ENCODE results near the gene STN1. TPM values are rescaled to one million over a fixed set of nuclear protein-coding genes. Genes with fewer than 3 reads are reported as not detected.

STN1 gene
- total RNA-seq (2022) (15.9 and 16.1 TPM in 2 replicates), Bru-seq, nascent RNA (percentile 64 among the genes with signal in this experiment), BruChase-seq, experiment 1, labeled RNA remaining after a 2-hour chase (percentile 54 among the genes with signal in this experiment), BruChase-seq, experiment 2, labeled RNA remaining after a 6-hour chase (percentile 56 among the genes with signal in this experiment)
- long read RNA-seq, transcript STN1-201 (10 exons, 1,417 nt): major isoform, 16 of 27 reads
- long read RNA-seq, partial matches to known transcripts: 1 of 27 reads
- long read RNA-seq, other reads (novel, unspliced or antisense): 8 of 27 reads

GRCh38 chr10:103918053-103918846 lies at the start of gene STN1:
Gene STN1, minus strand, starts transcription at chr10:103918184. Its CDS starts 590 bp downstream, at chr10:103917594.
- Histone ChIP-seq H3K4me1 (peaks cover 21% of the 10 kb centered on the region), H3K9me3 (peaks cover 11% of the 10 kb centered on the region), H3K36me3 (ENCODE audit: control insufficient read depth, insufficient read depth, low read length) (peaks cover 3% of the 10 kb centered on the region), H3K27me3 (replicated peaks; ENCODE audit: control insufficient read depth, insufficient read depth, low read length) (no peaks in the 10 kb centered on the region), H3K4me3 (ENCODE audit: low read depth, low read length) (peak within 1 kb of the TSS; percentile 64)
- BruUV-seq (replicated peaks): no TSS peak
- DNase-seq: peak; percentile 98
- peaks cover 20% of the 10 kb centered on the region for H3K36me3 Mint-ChIP-seq (ENCODE audit: insufficient read depth, unreplicated experiment)
- H3K4me1 Mint-ChIP-seq (ENCODE audit: low read depth, unreplicated experiment): no peaks in the 10 kb centered on the region
- intact Hi-C loops (cut with micrococcal nuclease; ENCODE audit: unreplicated experiment): loop anchor here (1.0 to 2.0 kb wide), 3 partner anchors 8 to 49 kb away; partner anchors contain the start of gene SLK
- peak within 1 kb of the TSS; percentile 95 for H3K4me3 Mint-ChIP-seq (ENCODE audit: unreplicated experiment)
- no peaks in the 10 kb centered on the region for H3K9me3 Mint-ChIP-seq (ENCODE audit: unreplicated experiment)
- H3K27me3 Mint-ChIP-seq (ENCODE audit: insufficient read depth, unreplicated experiment): no peaks in the 10 kb centered on the region
- TF ChIP-seq CTCF (IDR thresholded peaks at IDR 0.05; ENCODE audit: insufficient read depth in 1 of 2, low read depth in 1 of 2, low read length in 1 of 2, severe bottlenecking in 1 of 2, unreplicated experiment in 1 of 2): peak in 1 of 2 experiments; percentile 44
- ChIA-PET CTCF (interaction anchor here (0.7 kb wide), 1 partner anchor 44 kb away, joined by 4 read pairs; no protein-coding TSS in a partner anchor), POLR2A (interaction anchor here (0.6 to 1.0 kb wide), 4 partner anchors 8 to 47 kb away, joined by 3 to 4 read pairs (median 4); no protein-coding TSS in a partner anchor)
- H3K27ac Mint-ChIP-seq (ENCODE audit: unreplicated experiment): peak within 1 kb of the TSS; percentile 94

GRCh38 chr10:103967448-103968071 lies 49.6 kb upstream of the STN1 start:
- H3K4me1 ChIP-seq: peaks cover 8% of the 10 kb centered on the region
- ChIA-PET POLR2A (interaction anchor here (0.6 kb wide), 1 partner anchor 302 kb away, joined by 3 read pairs; the partner anchor contains the start of gene GSTO2), CTCF (interaction anchor here (1.0 to 1.2 kb wide), 3 partner anchors 15 to 79 kb away, joined by 3 to 4 read pairs (median 3); no protein-coding TSS in a partner anchor)
- H3K4me3 Mint-ChIP-seq (ENCODE audit: unreplicated experiment): peak overlapping the region; percentile 86
- no peaks in the 10 kb centered on the region; the same call in 1 of the 2 replicates for H3K36me3 ChIP-seq (ENCODE audit: control insufficient read depth, insufficient read depth, low read length)
- intact Hi-C loops (cut with micrococcal nuclease; ENCODE audit: unreplicated experiment): loop anchor here (1.0 to 2.0 kb wide), 4 partner anchors 39 to 154 kb away; partner anchors contain the start of gene STN1
- no peaks in the 10 kb centered on the region for H3K36me3 Mint-ChIP-seq (ENCODE audit: insufficient read depth, unreplicated experiment)
- no peaks in the 10 kb centered on the region for H3K27me3 Mint-ChIP-seq (ENCODE audit: insufficient read depth, unreplicated experiment)
- no TSS peak for BruUV-seq (replicated peaks)
- DNase-seq: peak in 1 of 2 experiments; percentile 17
- TF ChIP-seq CTCF (IDR thresholded peaks at IDR 0.05; ENCODE audit: insufficient read depth in 1 of 2, low read depth in 1 of 2, low read length in 1 of 2, severe bottlenecking in 1 of 2, unreplicated experiment in 1 of 2): no peak
- no peaks in the 10 kb centered on the region for H3K9me3 Mint-ChIP-seq (ENCODE audit: unreplicated experiment)
- H3K9me3 ChIP-seq: no peaks in the 10 kb centered on the region
- peaks cover 9% of the 10 kb centered on the region for H3K4me1 Mint-ChIP-seq (ENCODE audit: low read depth, unreplicated experiment)
- H3K27ac Mint-ChIP-seq (ENCODE audit: unreplicated experiment): peak overlapping the region; percentile 22
- no peaks in the 10 kb centered on the region for H3K27me3 ChIP-seq (replicated peaks; ENCODE audit: control insufficient read depth, insufficient read depth, low read length)
- H3K4me3 ChIP-seq (ENCODE audit: low read depth, low read length): peak overlapping the region; percentile 95
